GM19351 (cell line): Measurements from ENCODE around the gene ATXN2L.
"Not testable (repeated sequence)": the region's sequence is repeated elsewhere in the genome, so short reads cannot be mapped to it uniquely, and the experiment has no call there.

Experiments used
- ATAC-seq: cut with Tn5 transposase; IDR thresholded peaks from one replicate; pipeline ENCODE4 v1.9.1; 2021; ENCODE audit warnings: mild to moderate bottlenecking, moderate library complexity; ENCODE audit not compliant: unreplicated experiment

ATXN2L gene

GRCh38 chr16:28837672-28838557 is 15.1 kb downstream of the ATXN2L start:
- ATAC-seq = no peak

- no peak for ATAC-seq
Measured at GRCh38 chr16:28838558-28838918, 15.7 kb downstream of the ATXN2L start.

- ATAC-seq = no peak
Measured at GRCh38 chr16:28839004-28839639, 16.3 kb downstream of the ATXN2L start.

- no peak for ATAC-seq
Measured at GRCh38 chr16:28839899-28840298, 17.1 kb downstream of the ATXN2L start.

GRCh38 chr16:28842696-28843095 is 19.9 kb downstream of the ATXN2L start:
- no peak for ATAC-seq

- ATAC-seq = no peak
Measured at GRCh38 chr16:28843766-28844165, 21.0 kb downstream of the ATXN2L start.

GRCh38 chr16:28844226-28844885 is 21.6 kb downstream of the ATXN2L start:
- ATAC-seq = no peak

GRCh38 chr16:28845293-28845692 is 22.5 kb downstream of the ATXN2L start:
- ATAC-seq = no peak

GRCh38 chr16:28845761-28846079 is 22.9 kb downstream of the ATXN2L start:
- no peak for ATAC-seq

- peak; percentile 85 for ATAC-seq
Measured at GRCh38 chr16:28846080-28846932, 23.5 kb downstream of the ATXN2L start, which contains the start of gene TUFM. TUFM (minus strand) TSS chr16:28846348; CDS start chr16:28846269, 79 bp downstream.

- ATAC-seq = peak; percentile 12
Measured at GRCh38 chr16:28846933-28847273, 24.1 kb downstream of the ATXN2L start.

- ATAC-seq = no peak
Measured at GRCh38 chr16:28858421-28858820, 35.6 kb downstream of the ATXN2L start.

- ATAC-seq = no peak
Measured at GRCh38 chr16:28859326-28859725, 36.5 kb downstream of the ATXN2L start.

GRCh38 chr16:28863929-28864793 is 41.4 kb downstream of the ATXN2L start:
- no peak for ATAC-seq

GRCh38 chr16:28865001-28865688 is 42.3 kb downstream of the ATXN2L start:
- ATAC-seq = no peak

GRCh38 chr16:28865722-28866453 is 43.1 kb downstream of the ATXN2L start:
- no peak for ATAC-seq

GRCh38 chr16:28866454-28866804 is 43.6 kb downstream of the ATXN2L start:
- no peak for ATAC-seq

GRCh38 chr16:28867241-28867640 is 44.4 kb downstream of the ATXN2L start:
- no peak for ATAC-seq

GRCh38 chr16:28867646-28868045 is 44.8 kb downstream of the ATXN2L start:
- not testable (repeated sequence) for ATAC-seq
